ENCODE measurements around the gene ARHGEF28. TPM values are rescaled to one million over a fixed set of nuclear protein-coding genes. Genes with fewer than 3 reads are reported as not detected.
A peak's percentile ranks its signal among the peaks of the same experiment; 100 is the strongest.

Gene ARHGEF28
- total RNA-seq, 1 donor from 2014 or later = 0.93 TPM

- peaks cover 48% of the 10 kb centered on the region for H3K4me1 Mint-ChIP-seq
- TF ChIP-seq, protein P1, sequence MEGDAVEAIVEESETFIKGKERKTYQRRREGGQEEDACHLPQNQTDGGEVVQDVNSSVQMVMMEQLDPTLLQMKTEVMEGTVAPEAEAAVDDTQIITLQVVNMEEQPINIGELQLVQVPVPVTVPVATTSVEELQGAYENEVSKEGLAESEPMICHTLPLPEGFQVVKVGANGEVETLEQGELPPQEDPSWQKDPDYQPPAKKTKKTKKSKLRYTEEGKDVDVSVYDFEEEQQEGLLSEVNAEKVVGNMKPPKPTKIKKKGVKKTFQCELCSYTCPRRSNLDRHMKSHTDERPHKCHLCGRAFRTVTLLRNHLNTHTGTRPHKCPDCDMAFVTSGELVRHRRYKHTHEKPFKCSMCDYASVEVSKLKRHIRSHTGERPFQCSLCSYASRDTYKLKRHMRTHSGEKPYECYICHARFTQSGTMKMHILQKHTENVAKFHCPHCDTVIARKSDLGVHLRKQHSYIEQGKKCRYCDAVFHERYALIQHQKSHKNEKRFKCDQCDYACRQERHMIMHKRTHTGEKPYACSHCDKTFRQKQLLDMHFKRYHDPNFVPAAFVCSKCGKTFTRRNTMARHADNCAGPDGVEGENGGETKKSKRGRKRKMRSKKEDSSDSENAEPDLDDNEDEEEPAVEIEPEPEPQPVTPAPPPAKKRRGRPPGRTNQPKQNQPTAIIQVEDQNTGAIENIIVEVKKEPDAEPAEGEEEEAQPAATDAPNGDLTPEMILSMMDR (conservative IDR thresholded peaks at IDR 0.05) = no peak
- H3K27ac Mint-ChIP-seq (ENCODE audit: unreplicated experiment) = no peak overlapping the region
- H3K36me3 Mint-ChIP-seq (ENCODE audit: low read depth) = peaks cover 4% of the 10 kb centered on the region
- peaks cover 12% of the 10 kb centered on the region for H3K9me3 Mint-ChIP-seq
- H3K4me3 Mint-ChIP-seq = no peak overlapping the region
- H3K27me3 Mint-ChIP-seq (ENCODE audit: low read depth) = no peaks in the 10 kb centered on the region
- DNase-seq (ENCODE audit: low read depth, low spot score) = no peak
Observed at GRCh38 chr5:73896097-73896496, 270.1 kb downstream of the ARHGEF28 start.

- TF ChIP-seq, protein P1 (conservative IDR thresholded peaks at IDR 0.05) = no peak
- Mint-ChIP-seq H3K4me1 (peaks cover 54% of the 10 kb centered on the region), H3K9me3 (peaks cover 12% of the 10 kb centered on the region), H3K36me3 (ENCODE audit: low read depth) (peaks cover 4% of the 10 kb centered on the region), H3K27ac (ENCODE audit: unreplicated experiment) (no peak overlapping the region), H3K4me3 (no peak overlapping the region), H3K27me3 (ENCODE audit: low read depth) (no peaks in the 10 kb centered on the region)
- DNase-seq (ENCODE audit: low read depth, low spot score) = no peak
Observed at GRCh38 chr5:73896668-73897067, 270.7 kb downstream of the ARHGEF28 start.

GRCh38 chr5:73897893-73898292 lies 271.9 kb downstream of the ARHGEF28 start:
- H3K9me3 Mint-ChIP-seq = peaks cover 9% of the 10 kb centered on the region

DNA sequence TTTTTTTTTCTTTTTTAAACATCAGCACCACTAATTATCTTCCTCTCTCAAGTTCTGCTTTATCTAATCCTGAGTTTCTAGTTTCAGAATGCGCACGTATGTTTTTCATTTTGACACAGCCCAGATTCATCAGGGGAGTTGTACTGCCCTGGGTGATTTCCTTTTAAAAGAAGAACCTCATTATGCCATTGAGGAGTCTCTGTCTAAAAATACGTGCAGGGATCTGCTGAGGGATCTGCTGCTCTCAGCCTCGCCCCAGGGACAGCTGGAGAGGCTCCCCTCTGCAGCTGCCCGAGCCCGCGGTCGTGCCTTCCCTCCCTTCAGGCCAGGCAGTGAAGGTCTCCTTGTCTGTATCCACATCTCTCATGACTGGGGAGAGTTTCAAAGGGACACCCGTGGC lies 273.1 kb downstream of the ARHGEF28 start:
- no peak for DNase-seq (ENCODE audit: low read depth, low spot score)
- peaks cover 69% of the 10 kb centered on the region for H3K4me1 Mint-ChIP-seq
- peaks cover 9% of the 10 kb centered on the region for H3K9me3 Mint-ChIP-seq
- TF ChIP-seq, protein P1 (conservative IDR thresholded peaks at IDR 0.05) = no peak
- peaks cover 4% of the 10 kb centered on the region for H3K36me3 Mint-ChIP-seq (ENCODE audit: low read depth)
- H3K4me3 Mint-ChIP-seq = peak overlapping the region; percentile 63
- no peaks in the 10 kb centered on the region for H3K27me3 Mint-ChIP-seq (ENCODE audit: low read depth)
- peak overlapping the region; percentile 98 for H3K27ac Mint-ChIP-seq (ENCODE audit: unreplicated experiment)

More at GRCh38 chr5:73897893-73898292, 271.9 kb downstream of the ARHGEF28 start:
- Mint-ChIP-seq H3K27ac (ENCODE audit: unreplicated experiment) (no peak overlapping the region), H3K4me3 (no peak overlapping the region), H3K36me3 (ENCODE audit: low read depth) (peaks cover 4% of the 10 kb centered on the region), H3K27me3 (ENCODE audit: low read depth) (no peaks in the 10 kb centered on the region), H3K4me1 (peaks cover 65% of the 10 kb centered on the region)
- no peak for DNase-seq (ENCODE audit: low read depth, low spot score)
- TF ChIP-seq, protein P1 (conservative IDR thresholded peaks at IDR 0.05) = no peak

DNA sequence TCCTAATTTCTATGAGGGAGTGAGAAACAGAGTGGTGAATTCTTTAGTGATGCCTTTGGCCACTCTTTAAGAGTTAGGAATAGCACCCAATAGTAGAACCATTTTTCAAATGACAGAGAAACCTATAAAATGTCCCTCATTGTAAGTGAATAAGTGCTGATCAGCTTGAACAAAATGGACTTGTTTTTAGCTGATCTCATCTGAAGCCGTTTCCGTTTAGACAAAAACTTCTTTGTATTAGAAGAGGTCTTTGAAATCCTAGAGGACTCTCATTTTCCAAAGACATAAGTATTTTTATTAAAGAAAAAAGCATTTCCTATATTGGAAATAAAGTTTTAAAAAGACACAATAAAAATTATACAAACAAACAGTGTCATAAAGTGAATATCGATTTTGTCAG lies 273.9 kb downstream of the ARHGEF28 start:
- TF ChIP-seq, protein P1 (conservative IDR thresholded peaks at IDR 0.05) = no peak

More for the DNA sequence above, 273.9 kb downstream of the ARHGEF28 start:
- H3K4me1 Mint-ChIP-seq = peaks cover 65% of the 10 kb centered on the region
- H3K9me3 Mint-ChIP-seq = peaks cover 4% of the 10 kb centered on the region
- H3K36me3 Mint-ChIP-seq (ENCODE audit: low read depth) = peaks cover 4% of the 10 kb centered on the region
- no peak for DNase-seq (ENCODE audit: low read depth, low spot score)
- H3K4me3 Mint-ChIP-seq = peak overlapping the region; percentile 63
- H3K27me3 Mint-ChIP-seq (ENCODE audit: low read depth) = no peaks in the 10 kb centered on the region
- peak overlapping the region; percentile 98 for H3K27ac Mint-ChIP-seq (ENCODE audit: unreplicated experiment)

Measured in neural crest cell (in vitro differentiated cells).